Measurements from ENCODE around the gene COG1. TPM values are rescaled to one million over a fixed set of nuclear protein-coding genes. Genes with fewer than 3 reads are reported as not detected.

The COG1 gene
- total RNA-seq, 3 donors from 2014 or later, result 55.7 to 66.0 (median 57.9) TPM

- Histone ChIP-seq H3K36me3 (ENCODE audit: low read depth) (no peaks in the 10 kb centered on the region), H3K9me3 (no peaks in the 10 kb centered on the region), H3K4me1 (ENCODE audit: low read depth) (peaks cover 4% of the 10 kb centered on the region), H3K4me3 (no peak overlapping the region)
- no peak for DNase-seq
- ATAC-seq, result no peak
- intact Hi-C loops (cut with DNase I, micrococcal nuclease), result no loop called here
- TF ChIP-seq CTCF (IDR thresholded peaks at IDR 0.05), result no peak
Observed at GRCh38 chr17:73168667-73169066, 24.2 kb upstream of the COG1 start.

DNA sequence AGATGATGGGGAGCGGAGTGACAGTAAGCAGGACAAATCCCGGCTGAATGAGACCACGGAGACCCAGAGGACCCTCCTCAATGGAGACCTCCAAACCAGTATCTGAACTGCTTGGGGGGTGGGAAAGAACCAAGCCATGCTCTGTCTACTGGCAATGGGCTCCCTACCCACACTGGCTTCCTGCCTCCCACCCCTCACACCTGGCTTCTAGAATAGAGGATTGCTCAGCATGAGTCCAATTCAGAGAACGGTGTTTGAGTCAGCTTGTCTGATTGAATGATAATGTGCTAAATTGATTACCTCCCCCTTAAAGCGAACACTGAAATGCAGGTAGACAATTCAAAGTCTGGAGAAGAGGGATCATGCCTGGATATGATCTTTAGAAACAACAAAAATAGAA lies 22.5 kb upstream of the COG1 start:
- Histone ChIP-seq H3K9me3 (no peaks in the 10 kb centered on the region), H3K36me3 (ENCODE audit: low read depth) (no peaks in the 10 kb centered on the region), H3K4me1 (ENCODE audit: low read depth) (no peaks in the 10 kb centered on the region), H3K4me3 (no peak overlapping the region)
- ATAC-seq (no peak), DNase-seq (no peak)
- intact Hi-C loops (cut with DNase I, micrococcal nuclease), result no loop called here
- no peak for TF ChIP-seq CTCF (IDR thresholded peaks at IDR 0.05)

GRCh38 chr17:73172252-73172651 lies 20.6 kb upstream of the COG1 start:
- ATAC-seq (no peak), DNase-seq (no peak)
- no peaks in the 10 kb centered on the region for H3K9me3 ChIP-seq
- intact Hi-C loops (cut with DNase I, micrococcal nuclease), result no loop called here
- no peaks in the 10 kb centered on the region for H3K36me3 ChIP-seq (ENCODE audit: low read depth)
- H3K4me1 ChIP-seq (ENCODE audit: low read depth), result no peaks in the 10 kb centered on the region
- no peak for TF ChIP-seq CTCF (IDR thresholded peaks at IDR 0.05)
- H3K4me3 ChIP-seq, result no peak overlapping the region

- Histone ChIP-seq H3K9me3 (no peaks in the 10 kb centered on the region), H3K36me3 (ENCODE audit: low read depth) (no peaks in the 10 kb centered on the region), H3K4me1 (ENCODE audit: low read depth) (no peaks in the 10 kb centered on the region), H3K4me3 (no peak overlapping the region)
- ATAC-seq, result no peak
- no peak for DNase-seq
- no peak for TF ChIP-seq CTCF (IDR thresholded peaks at IDR 0.05)
- intact Hi-C loops (cut with DNase I, micrococcal nuclease), result no loop called here
Observed at GRCh38 chr17:73174126-73174525, 18.7 kb upstream of the COG1 start.

DNA sequence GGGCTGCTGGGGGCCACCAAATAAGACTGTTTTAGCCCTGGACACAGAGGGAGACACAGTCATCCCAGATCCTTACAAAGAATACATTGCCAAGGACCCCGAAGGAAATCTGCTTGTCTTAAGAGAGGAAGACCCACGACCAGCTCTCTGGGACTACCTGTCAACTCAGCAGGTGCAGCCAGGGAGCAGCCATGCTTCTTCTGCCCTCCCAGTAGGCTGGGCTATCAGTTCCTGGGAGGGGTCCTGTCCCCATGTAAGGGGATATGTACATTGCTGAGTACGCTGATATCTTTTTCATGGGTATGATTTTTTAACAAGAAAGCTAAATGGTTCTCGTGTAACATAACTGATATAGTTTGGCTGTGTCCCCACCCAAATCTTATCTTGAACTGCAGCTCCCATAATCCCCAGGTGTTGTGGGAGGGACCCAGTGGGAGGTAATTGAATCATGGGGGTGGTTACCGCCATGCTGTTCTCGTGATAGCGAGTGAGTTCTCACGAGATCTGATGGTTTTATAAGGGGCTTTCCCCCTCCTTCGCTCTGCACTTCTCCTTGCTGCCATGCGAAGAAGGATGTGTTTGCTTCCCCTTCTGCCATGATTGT lies 16.8 kb upstream of the COG1 start:
- intact Hi-C loops (cut with DNase I, micrococcal nuclease), result no loop called here
- ATAC-seq (no peak), DNase-seq (no peak)
- Histone ChIP-seq H3K4me1 (ENCODE audit: low read depth) (no peaks in the 10 kb centered on the region), H3K4me3 (no peak overlapping the region), H3K36me3 (ENCODE audit: low read depth) (no peaks in the 10 kb centered on the region), H3K9me3 (no peaks in the 10 kb centered on the region)
- no peak for TF ChIP-seq CTCF (IDR thresholded peaks at IDR 0.05)

- Histone ChIP-seq H3K4me1 (ENCODE audit: low read depth) (peaks cover 10% of the 10 kb centered on the region), H3K36me3 (ENCODE audit: low read depth) (no peaks in the 10 kb centered on the region), H3K4me3 (no peak overlapping the region), H3K9me3 (no peaks in the 10 kb centered on the region)
- intact Hi-C loops (cut with DNase I, micrococcal nuclease), result no loop called here
- no peak for ATAC-seq
- DNase-seq, result no peak
- no peak for TF ChIP-seq CTCF (IDR thresholded peaks at IDR 0.05)
Observed at GRCh38 chr17:73179387-73179786, 13.5 kb upstream of the COG1 start.

Measured in mucosa of descending colon (tissue), 3 donors.